Suppressor macrophage (primary cell): ENCODE data around the gene DHX32.
"Not testable (repeated sequence)": the region's sequence is repeated elsewhere in the genome, so short reads cannot be mapped to it uniquely, and the experiment has no call there.

Experiments used
- DNase-seq, 4 experiments: peaks; one replicate each; pipeline ENCODE4 v3.0.0-alpha.2; 2020 to 2022

Gene DHX32

GRCh38 chr10:125896088-125896934 lies 15.2 kb upstream of the DHX32 start, which contains the start of gene FANK1:
Gene FANK1 (plus strand): TSS chr10:125896564. CDS start chr10:125896643, 79 bp downstream.
- DNase-seq = peak; percentile 91 to 96 (median 92)

DNA sequence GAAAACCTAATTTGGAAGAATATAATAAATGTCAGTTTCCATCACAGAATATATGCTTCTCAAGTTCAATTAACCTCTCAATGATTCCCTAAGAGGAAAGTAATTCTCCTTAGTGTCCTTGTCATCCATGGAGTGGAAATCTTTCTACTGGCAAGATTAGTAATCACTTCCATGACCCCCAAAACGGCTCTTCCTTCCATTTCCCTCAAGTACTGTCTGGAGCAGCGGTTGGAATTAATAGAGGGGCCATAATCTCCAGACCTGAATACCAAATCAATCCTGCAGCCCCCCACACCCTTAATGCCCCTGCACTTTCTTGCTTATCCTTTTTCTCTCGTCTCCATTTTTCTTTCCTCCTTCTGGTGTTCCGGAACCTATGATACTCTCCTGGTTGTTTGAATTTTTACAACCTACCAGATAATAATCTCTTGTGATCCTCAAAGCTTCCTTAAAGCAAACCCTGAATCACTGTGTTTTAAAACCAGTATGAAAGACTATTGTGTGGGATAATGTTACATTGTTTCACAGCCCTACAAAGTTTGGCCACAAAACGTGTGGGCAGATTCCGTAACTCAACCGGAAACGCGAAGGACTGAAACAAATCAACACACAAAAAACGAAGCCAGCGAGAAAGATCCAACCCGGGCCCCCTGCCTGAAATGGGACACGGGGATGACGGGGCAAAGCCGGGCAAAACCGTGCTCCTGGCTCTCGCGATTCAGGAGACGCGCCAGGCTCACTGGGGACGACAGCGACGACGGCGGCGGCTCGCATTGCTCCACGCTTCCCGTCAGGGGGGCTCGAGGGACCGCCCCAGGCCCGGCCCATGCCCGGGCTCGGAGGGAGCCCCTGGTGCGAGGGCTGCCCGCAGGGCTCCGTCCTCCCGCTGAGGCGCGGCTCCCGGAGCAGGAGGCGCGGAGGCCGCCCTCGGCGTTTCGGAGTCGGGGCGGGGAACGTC lies 14.3 kb upstream of the DHX32 start:
- DNase-seq = peak; percentile 56 to 73 (median 63)

GRCh38 chr10:125894176-125894575 lies 13.1 kb upstream of the DHX32 start:
- DNase-seq = not testable (repeated sequence)

GRCh38 chr10:125892402-125892801 lies 11.3 kb upstream of the DHX32 start:
- DNase-seq = not testable (repeated sequence)

DNA sequence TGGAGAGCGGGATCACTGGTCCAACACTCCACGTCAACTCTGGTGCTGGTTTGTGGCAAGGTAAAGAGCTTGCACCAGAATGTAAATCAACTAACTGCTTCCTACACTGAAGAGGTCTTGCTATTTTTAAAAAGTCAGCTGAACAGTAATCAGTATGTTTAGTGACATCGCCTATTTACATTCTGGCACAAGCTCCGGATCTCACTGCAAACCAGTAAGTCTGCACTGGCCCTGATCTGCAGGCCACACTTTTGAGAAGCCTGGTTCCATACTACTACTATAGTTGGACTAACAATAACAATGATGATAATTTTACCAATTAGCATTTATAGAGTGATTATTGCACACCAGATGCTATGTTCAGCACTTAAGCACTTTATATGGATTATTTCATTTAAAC lies 8.3 kb upstream of the DHX32 start:
- not testable (repeated sequence) for DNase-seq

DNA sequence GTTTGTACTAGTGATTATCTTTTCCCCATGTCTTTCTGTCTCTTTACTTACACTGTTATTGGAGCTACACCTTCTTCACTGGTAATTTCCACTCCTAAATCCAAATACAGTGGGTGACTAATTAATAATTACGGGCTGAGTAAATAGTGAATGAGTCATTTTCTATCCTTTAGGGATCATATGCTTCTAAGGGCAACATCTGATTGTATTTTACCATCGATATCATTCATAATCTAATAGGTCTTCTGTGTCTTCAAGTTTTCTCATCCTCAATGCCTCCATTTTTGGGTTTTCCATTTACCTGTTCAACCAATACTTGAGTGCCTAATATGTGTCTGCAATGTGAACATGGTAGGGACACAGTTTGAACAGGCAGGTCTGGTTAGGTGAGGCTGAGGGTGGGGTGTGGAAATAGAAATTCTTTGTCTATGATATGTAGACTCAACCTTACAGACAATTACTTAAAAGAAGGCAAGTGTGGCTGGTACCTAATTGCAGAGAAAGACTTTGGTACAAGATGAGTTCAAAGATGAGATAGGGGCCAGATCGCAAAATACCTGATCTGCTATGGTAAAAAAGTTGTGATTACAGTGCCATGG lies 5.9 kb upstream of the DHX32 start:
- DNase-seq = no peak

GRCh38 chr10:125883211-125883610 lies 2.1 kb upstream of the DHX32 start:
- DNase-seq = no peak

DNA sequence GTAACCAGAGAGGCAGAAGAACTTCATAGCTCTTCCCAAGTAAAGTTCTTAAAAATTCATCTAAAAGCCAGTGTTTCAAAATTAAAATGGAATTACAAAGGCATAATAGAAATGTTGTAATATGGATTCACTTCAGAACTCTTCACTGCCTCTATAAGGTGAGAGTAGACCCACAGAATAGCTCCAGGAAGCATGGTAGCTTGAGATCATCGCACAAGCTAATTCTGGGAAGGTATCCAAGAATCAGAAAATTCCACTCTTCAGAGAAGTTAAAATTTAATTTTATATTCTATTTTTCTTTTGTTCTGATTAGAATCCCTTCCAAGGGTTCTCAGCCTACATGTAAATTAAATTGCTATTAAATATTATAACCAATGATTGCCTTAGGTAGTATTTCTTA lies 1.5 kb upstream of the DHX32 start:
- DNase-seq = no peak

- DNase-seq = no peak
Observed at GRCh38 chr10:125880719-125881118, 373 bp downstream of the DHX32 start.

DNA sequence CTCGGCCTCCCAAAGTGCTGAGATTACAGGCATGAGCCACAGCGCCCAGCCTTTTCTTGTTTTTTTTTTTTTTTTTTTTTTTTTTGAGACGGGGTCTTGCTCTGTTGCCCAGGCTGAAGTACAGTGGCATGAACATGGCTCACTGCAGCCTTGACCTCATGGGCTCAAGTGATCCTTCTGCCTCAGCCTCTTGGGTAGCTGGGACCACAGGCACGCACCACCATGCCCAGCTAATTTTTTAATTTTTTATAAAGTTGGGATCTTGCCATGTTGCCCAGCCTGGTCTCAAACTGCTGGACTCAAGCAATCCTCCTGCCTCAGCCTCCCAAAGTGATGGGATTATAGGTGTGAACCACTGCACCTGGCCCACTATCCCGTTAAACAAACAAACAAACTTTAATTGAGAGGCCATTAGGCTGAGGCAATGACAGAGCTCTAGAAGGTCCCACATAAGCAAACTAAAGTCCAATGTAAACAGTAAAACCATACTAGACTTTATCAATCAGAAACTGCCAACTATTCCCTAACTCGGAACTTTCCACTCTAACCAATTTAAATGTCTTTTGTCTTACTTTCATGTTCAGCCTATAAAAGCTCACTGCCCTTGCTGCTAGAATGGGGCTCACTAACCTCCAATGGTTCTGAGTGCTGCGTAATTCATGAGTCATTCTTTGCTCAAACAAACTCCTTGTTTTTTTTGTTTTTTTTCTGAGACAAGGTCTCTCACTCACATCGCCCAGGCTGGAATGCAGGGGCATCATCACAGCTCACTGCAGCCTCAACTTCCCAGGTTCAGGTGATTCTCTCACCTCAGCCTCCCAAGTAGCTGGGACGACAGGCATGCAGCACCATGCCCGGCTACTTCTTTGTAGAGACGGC lies 1.9 kb downstream of the DHX32 start:
- DNase-seq = no peak

DNA sequence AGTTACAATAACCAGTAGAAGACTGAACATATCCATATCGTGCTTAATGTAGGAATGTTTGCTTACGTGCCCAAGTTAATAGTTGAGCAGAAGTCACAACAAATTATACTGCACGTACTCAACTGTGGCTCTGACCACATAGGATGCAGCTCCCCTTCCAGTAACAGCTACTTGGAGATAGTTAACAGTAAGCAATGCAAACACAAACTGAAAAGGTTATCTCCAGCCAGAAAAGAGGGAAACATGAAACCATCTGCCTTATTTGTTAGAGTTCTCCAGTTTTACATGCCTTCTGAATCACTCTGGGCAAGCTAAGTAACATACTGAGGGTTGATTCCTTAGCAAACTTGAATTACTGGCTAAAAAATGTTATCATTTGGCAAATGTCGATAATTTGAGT lies 9.8 kb downstream of the DHX32 start:
- DNase-seq = no peak

GRCh38 chr10:125868372-125868975 lies 12.6 kb downstream of the DHX32 start:
- peak; percentile 10 to 49 (median 42) for DNase-seq

DNA sequence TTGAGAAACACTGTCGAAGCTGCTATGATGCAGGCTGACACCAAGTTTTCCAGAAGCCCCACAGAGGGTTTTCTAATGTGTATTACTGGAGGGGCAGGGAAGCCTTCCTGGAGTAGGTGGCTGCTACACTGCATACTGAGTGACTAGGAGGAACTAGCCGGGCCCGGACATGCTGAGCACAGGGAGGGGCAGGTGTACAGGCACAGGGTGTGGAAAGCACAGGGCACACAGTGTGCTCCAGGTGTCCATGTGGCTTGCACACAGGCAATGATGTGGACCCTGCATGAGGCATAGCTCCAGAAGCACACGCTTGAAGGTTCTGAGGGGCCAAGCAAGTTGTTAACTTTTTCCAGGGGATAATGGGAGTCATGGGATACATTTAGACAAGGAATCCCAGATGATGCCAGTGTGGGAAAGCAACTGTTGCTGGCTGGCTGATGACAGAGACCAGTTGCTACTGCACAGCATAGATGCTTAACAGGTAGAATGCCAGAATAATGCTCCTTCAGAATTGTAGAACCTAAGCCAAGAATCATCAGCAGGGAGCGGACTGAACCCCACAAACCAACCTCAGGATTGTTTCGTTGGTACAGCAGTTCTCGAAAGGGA lies 14.6 kb downstream of the DHX32 start:
- no peak for DNase-seq

DNA sequence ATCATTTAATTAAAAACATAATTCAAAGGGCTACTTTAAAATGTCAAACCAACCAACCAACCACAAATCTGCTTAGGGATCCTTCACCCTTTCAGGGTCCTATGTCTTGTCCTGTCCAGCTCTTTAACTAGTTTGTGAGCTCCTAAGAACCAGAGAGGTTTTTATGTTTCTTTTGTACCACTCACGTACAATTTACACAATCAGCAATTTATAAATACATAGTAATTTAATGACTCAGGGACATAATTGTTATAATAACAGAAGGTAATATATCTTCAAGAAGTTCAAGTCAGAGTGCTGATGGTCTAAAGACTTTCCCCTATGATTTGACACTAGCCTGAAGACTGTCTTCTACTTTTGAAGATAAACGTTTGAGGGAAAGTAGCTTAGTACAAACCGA lies 16.0 kb downstream of the DHX32 start:
- no peak for DNase-seq

GRCh38 chr10:125859128-125859817 lies 21.8 kb downstream of the DHX32 start:
- DNase-seq = peak in 3 of 4 experiments; percentile 6 to 20 (median 11)

DNA sequence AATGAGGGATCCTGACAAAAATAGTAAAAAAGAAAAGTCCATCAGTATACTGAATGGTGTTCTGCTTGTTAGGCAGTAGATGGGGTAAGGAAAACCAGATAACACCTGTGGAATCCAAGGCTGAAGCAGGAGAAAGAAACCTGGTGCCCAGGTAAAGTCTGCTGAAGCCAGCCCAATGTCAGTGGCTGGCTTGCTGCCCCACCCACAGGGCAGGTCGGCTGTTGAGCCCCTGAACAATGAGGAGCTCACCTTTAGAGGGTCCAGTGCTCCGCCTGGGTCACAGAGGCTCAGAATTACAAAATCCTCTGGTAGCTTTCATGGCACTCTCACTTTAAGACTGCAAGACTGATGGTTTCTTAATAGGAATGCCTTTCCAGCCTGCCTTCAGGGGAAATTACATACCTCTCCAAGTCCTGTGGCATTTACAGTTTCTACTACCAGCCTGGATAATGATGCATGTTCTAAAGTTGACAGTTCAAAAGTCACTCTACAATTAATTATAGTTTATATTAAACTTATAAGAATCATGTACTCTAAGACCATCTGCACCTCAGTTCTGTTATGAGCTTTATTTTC lies 23.8 kb downstream of the DHX32 start:
- DNase-seq = no peak

DNA sequence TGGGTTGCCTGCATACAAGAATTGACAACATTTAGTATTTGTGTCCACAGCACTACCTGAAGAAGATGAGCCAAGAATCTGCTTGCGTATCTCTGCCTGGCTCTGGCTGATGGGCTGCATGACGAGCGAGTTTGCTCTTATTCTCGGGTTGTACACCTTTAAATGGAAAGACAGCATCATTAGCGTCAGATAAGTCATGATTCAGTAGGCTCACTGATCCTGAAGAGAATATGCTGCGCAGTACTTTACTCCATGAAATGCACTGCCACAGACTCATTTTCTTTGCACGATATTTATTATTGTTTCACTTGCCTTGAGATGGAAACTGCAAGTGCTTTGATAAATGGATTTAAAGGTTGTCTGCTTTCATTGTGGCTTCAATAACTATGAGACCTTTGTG lies 28.6 kb downstream of the DHX32 start:
- DNase-seq = no peak

GRCh38 chr10:125850766-125851731 lies 30.0 kb downstream of the DHX32 start:
- no peak for DNase-seq

DNA sequence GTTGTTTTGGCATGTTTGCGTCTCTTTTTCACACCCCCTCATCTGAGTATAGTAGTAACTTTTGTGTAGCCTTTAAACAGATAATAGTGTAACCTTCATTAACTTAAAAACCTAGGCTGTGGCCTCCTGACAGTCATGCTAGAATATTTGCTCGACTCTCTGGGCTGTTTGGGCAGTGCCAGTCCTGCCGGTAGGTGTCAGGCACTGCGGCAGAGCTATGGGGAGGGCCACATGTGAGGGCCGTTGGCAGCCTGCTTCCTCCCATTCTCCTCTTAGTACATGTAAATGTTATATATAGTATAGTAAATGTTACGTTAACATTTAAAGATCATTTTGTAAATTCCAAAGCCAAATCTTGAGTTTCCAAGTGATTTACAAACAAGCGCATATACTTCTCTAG lies 31.6 kb downstream of the DHX32 start:
- no peak for DNase-seq
